ENCODE data around the gene MTPN. TPM values are rescaled to one million over a fixed set of nuclear protein-coding genes. Genes with fewer than 3 reads are reported as not detected.

Gene MTPN
- total and polyA plus RNA-seq, 10 of the 15 experiments (the other 5 are each of a cell fraction or from before 2014, with no cell fraction given): 38.7 to 146 (median 85.4) TPM

DNA sequence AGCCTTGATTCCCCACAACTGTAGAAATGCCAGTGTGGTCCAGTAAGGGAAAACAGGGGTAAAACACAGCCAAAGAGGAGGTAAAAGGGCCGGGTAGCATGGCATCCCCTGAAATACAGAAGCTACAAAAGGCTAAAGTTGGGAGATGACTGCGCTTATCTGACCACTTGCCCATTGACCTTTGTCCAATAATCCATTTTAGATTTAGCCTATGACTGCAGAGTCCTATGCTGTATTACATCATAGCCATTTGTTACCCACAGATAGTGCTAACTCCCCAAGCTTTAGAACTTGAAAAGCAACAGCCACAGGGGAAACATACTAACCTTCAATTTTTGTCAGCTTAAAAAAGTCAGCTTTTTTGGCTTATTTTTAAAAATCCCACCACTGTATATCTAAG, 26.2 kb downstream of the MTPN start (continued):
- TF ChIP-seq BRCA1 (IDR thresholded peaks at IDR 0.05; ENCODE audit: low read depth, low read length) (no peak), JUND (IDR thresholded peaks at IDR 0.05; ENCODE audit: low read depth, low read length) (no peak)

DNA sequence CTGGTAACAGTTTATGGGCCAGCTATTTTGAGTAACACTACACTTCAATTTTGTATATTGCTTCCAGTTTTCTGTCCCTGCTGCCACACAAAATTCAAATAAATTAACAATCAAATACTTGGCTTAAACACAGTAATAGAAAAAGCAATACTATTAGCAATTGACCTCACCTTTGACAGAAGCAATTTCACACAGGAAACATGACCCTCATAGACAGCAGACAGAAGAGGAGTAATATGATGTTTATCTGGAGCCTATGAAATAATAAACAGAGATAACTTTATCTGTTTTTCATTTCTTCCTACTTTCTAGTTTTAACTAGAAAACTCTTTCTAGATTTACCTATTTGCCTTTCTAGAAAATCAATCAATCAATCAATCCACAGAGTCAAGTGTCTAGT, 26.7 kb downstream of the MTPN start:
- Histone ChIP-seq H4K20me1 (ENCODE audit: control insufficient read depth, insufficient read depth) (no peaks in the 10 kb centered on the region), H2AFZ (ENCODE audit: control insufficient read depth, low read depth, low read length) (no peak overlapping the region), H3K4me2 (ENCODE audit: control insufficient read depth, insufficient read depth) (no peak overlapping the region), H3K4me3 (no peak overlapping the region), H3K4me1 (ENCODE audit: control insufficient read depth, insufficient read depth, low read length) (no peaks in the 10 kb centered on the region; the same call in 1 of the 2 replicates), H3K27ac (ENCODE audit: control insufficient read depth, insufficient read depth) (no peak overlapping the region), H3K9me3 (replicated peaks; ENCODE audit: control insufficient read depth, insufficient read depth, low read length) (no peaks in the 10 kb centered on the region), H3K79me2 (ENCODE audit: control insufficient read depth, insufficient read depth, low read length) (peaks cover 43% of the 10 kb centered on the region), H3K9ac (ENCODE audit: control insufficient read depth, insufficient read depth, low read length) (no peak overlapping the region), H3K36me3 (ENCODE audit: control insufficient read depth in 2 of 2, insufficient read depth in 2 of 2, low read length in 1 of 2) (peaks cover 4 to 14% of the 10 kb centered on the region in 2 experiments), H3K27me3 (replicated peaks in 1 of 2; ENCODE audit: control insufficient read depth in 2 of 2, insufficient read depth in 2 of 2, low read length in 1 of 2) (no peaks in the 10 kb centered on the region)
- in situ Hi-C loops (cut with MboI) (loop anchor here (25.0 kb wide), 1 partner anchor 963 kb away; the partner anchor contains the start of gene AGBL3), intact Hi-C loops (cut with micrococcal nuclease; ENCODE audit: unreplicated experiment) (no loop called here)
- CTCF ChIA-PET: no interaction called here
- RAD21 ChIA-PET (ENCODE audit: unreplicated experiment): interaction anchor here (1.1 to 1.5 kb wide), 2 partner anchors 13 to 20 kb away, joined by 4 read pairs; no protein-coding TSS in a partner anchor
- FAIRE-seq (no peak), ATAC-seq (no peak), DNase-seq (ENCODE audit: low read depth, low spot score) (no peak)
- BruUV-seq (replicated peaks): no TSS peak
- POLR2A ChIA-PET: interaction anchor here (1.2 to 1.7 kb wide), 3 partner anchors 9 to 16 kb away, joined by 4 to 5 read pairs (median 4); no protein-coding TSS in a partner anchor
- SMC1A ChIA-PET (ENCODE audit: uncharacterized antibody, unreplicated experiment): interaction anchor here (1.3 to 5.5 kb wide), 7 partner anchors 8 to 45 kb away, joined by 3 to 24 read pairs (median 7); no protein-coding TSS in a partner anchor
- TF ChIP-seq RCOR1 (conservative IDR thresholded peaks at IDR 0.05; ENCODE audit: low read depth, low read length): no peak
- TF ChIP-seq MYC (IDR thresholded peaks at IDR 0.05; ENCODE audit: insufficient read depth, insufficient read length, insufficient replicate concordance, low read length, severe bottlenecking): no peak
- TF ChIP-seq STAT3 (IDR thresholded peaks at IDR 0.05; ENCODE audit: low read depth, low read length): no peak
- no peak for TF ChIP-seq EP300 (IDR thresholded peaks at IDR 0.05; ENCODE audit: borderline replicate concordance in 1 of 2, control insufficient read depth in 1 of 2, low read depth in 2 of 2, low read length in 2 of 2)
- no peak for TF ChIP-seq ZNF274 (IDR thresholded peaks at IDR 0.05; ENCODE audit: insufficient read depth, insufficient read length)
- TF ChIP-seq, protein P1, sequence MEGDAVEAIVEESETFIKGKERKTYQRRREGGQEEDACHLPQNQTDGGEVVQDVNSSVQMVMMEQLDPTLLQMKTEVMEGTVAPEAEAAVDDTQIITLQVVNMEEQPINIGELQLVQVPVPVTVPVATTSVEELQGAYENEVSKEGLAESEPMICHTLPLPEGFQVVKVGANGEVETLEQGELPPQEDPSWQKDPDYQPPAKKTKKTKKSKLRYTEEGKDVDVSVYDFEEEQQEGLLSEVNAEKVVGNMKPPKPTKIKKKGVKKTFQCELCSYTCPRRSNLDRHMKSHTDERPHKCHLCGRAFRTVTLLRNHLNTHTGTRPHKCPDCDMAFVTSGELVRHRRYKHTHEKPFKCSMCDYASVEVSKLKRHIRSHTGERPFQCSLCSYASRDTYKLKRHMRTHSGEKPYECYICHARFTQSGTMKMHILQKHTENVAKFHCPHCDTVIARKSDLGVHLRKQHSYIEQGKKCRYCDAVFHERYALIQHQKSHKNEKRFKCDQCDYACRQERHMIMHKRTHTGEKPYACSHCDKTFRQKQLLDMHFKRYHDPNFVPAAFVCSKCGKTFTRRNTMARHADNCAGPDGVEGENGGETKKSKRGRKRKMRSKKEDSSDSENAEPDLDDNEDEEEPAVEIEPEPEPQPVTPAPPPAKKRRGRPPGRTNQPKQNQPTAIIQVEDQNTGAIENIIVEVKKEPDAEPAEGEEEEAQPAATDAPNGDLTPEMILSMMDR (IDR thresholded peaks at IDR 0.05 in 2 of 3, conservative IDR thresholded peaks at IDR 0.05 in 1 of 3; ENCODE audit: control insufficient read depth in 2 of 3, extremely low read depth in 1 of 3, insufficient read depth in 1 of 3, low read depth in 3 of 3, low read length in 3 of 3): no peak
- no peak for TF ChIP-seq NFYA (IDR thresholded peaks at IDR 0.05; ENCODE audit: borderline replicate concordance, low read depth, low read length)
- TF ChIP-seq LARP7 (IDR thresholded peaks at IDR 0.05): no peak
- no peak for TF ChIP-seq NR2C1 (IDR thresholded peaks at IDR 0.05)
- TF ChIP-seq, protein P2, sequence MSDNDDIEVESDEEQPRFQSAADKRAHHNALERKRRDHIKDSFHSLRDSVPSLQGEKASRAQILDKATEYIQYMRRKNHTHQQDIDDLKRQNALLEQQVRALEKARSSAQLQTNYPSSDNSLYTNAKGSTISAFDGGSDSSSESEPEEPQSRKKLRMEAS (IDR thresholded peaks at IDR 0.05; ENCODE audit: low read depth, low read length): no peak
- TF ChIP-seq KAT2A (conservative IDR thresholded peaks at IDR 0.05; ENCODE audit: control insufficient read depth, low read depth, low read length): no peak
- no peak for TF ChIP-seq RELA (IDR thresholded peaks at IDR 0.05; ENCODE audit: borderline replicate concordance, partially characterized antibody)
- no peak for TF ChIP-seq NFYB (IDR thresholded peaks at IDR 0.05; ENCODE audit: insufficient read depth, low read depth, low read length)

Data from GM12878 (cell line).